H9 (cell line): ENCODE results near the gene PLCH2. TPM values are rescaled to one million over a fixed set of nuclear protein-coding genes. Genes with fewer than 3 reads are reported as not detected.

Experiments used
- DNase-seq: peaks from one replicate; pipeline ENCODE4 v3.0.0-alpha.2; 2017
- H2AFZ ChIP-seq: one replicate; pipeline ENCODE4 v1.6.1; 2013; ENCODE audit warnings: mild to moderate bottlenecking, low read length, control low read depth, moderate library complexity
- H2AK5ac ChIP-seq: 2 replicates; pipeline ENCODE4 v1.6.1; 2013; ENCODE audit warnings: low read length, control low read depth, mixed read lengths; ENCODE audit not compliant: insufficient read length
- H2BK120ac ChIP-seq: one replicate; pipeline ENCODE4 v1.6.1; 2013; ENCODE audit warnings: low read depth, mild to moderate bottlenecking, low read length, control low read depth, inconsistent platforms; ENCODE audit not compliant: poor library complexity, severe bottlenecking
- H2BK12ac ChIP-seq: 2 replicates; pipeline ENCODE4 v1.6.1; 2013; ENCODE audit warnings: low read length, control low read depth, mixed read lengths, low read depth; ENCODE audit not compliant: insufficient read length
- H2BK15ac ChIP-seq: 2 replicates; pipeline ENCODE4 v1.6.1; 2013; ENCODE audit warnings: low read depth, low read length, control low read depth
- H2BK20ac ChIP-seq: one replicate; pipeline ENCODE4 v1.6.1; 2013; ENCODE audit warnings: low read depth, mild to moderate bottlenecking, low read length, control low read depth, inconsistent platforms; ENCODE audit not compliant: poor library complexity, severe bottlenecking
- H2BK5ac ChIP-seq: 2 replicates; pipeline ENCODE4 v1.6.1; 2013; ENCODE audit warnings: low read length, control low read depth, mixed read lengths; ENCODE audit not compliant: insufficient read length
- H3K14ac ChIP-seq: 2 replicates; pipeline ENCODE4 v1.6.1; 2013; ENCODE audit warnings: low read length, control low read depth; ENCODE audit not compliant: insufficient read depth
- H3K18ac ChIP-seq: 2 replicates; pipeline ENCODE4 v1.6.1; 2013; ENCODE audit warnings: low read depth, mild to moderate bottlenecking, mixed read lengths, low read length, control low read depth; ENCODE audit not compliant: insufficient read length
- H3K23ac ChIP-seq: 2 replicates; pipeline ENCODE4 v1.6.1; 2013; ENCODE audit warnings: low read length, control low read depth, mixed read lengths, low read depth; ENCODE audit not compliant: insufficient read length
- H3K23me2 ChIP-seq: 2 replicates; pipeline ENCODE4 v1.6.1; 2013; ENCODE audit warnings: low read depth, mild to moderate bottlenecking, mixed read lengths, low read length, control low read depth; ENCODE audit not compliant: insufficient read length, poor library complexity, severe bottlenecking
- H3K27ac ChIP-seq: 2 replicates; pipeline ENCODE4 v1.5.1; 2013; ENCODE audit warnings: low read length, control low read depth, mixed read lengths, low read depth; ENCODE audit not compliant: insufficient read length
- H3K27me3 ChIP-seq: 2 replicates; pipeline ENCODE4 v1.6.1; 2013; ENCODE audit warnings: low read length, control low read depth, inconsistent platforms; ENCODE audit not compliant: insufficient read depth
- H3K4ac ChIP-seq: 2 replicates; pipeline ENCODE4 v1.6.1; 2013; ENCODE audit warnings: low read depth, mild to moderate bottlenecking, control low read depth, inconsistent platforms, low read length, moderate library complexity
- H3K4me1 ChIP-seq: 2 replicates; pipeline ENCODE4 v1.6.1; 2013; ENCODE audit warnings: low read length, control low read depth, inconsistent platforms; ENCODE audit not compliant: insufficient read depth
- H3K4me2 ChIP-seq: 2 replicates; pipeline ENCODE4 v1.6.1; 2013; ENCODE audit warnings: low read length, control low read depth, mixed read lengths; ENCODE audit not compliant: insufficient read length, insufficient read depth
- H3K56ac ChIP-seq: 2 replicates; pipeline ENCODE4 v1.6.1; 2013; ENCODE audit warnings: low read depth, mild to moderate bottlenecking, mixed read lengths, low read length, control low read depth; ENCODE audit not compliant: insufficient read length
- H3K79me1 ChIP-seq: 2 replicates; pipeline ENCODE4 v1.6.1; 2013; ENCODE audit warnings: low read depth, mild to moderate bottlenecking, moderate library complexity, low read length, control low read depth, inconsistent platforms; ENCODE audit not compliant: insufficient read depth, poor library complexity, severe bottlenecking
- H3K79me2 ChIP-seq: 2 replicates; pipeline ENCODE4 v1.6.1; 2013; ENCODE audit warnings: low read length, control low read depth, inconsistent platforms; ENCODE audit not compliant: insufficient read depth
- H3K9ac ChIP-seq: 2 replicates; pipeline ENCODE4 v1.6.1; 2013; ENCODE audit warnings: low read length, control low read depth, mixed read lengths; ENCODE audit not compliant: insufficient read length; ENCODE audit errors: extremely low read depth
- H3K9me3 ChIP-seq: one replicate; pipeline ENCODE4 v1.6.1; 2013; ENCODE audit warnings: low read depth, low read length, inconsistent platforms; ENCODE audit not compliant: control insufficient read depth
- H3T11ph ChIP-seq: one replicate; pipeline ENCODE4 v1.6.1; 2013; ENCODE audit warnings: mild to moderate bottlenecking, low read length, control low read depth, inconsistent platforms
- H4K20me1 ChIP-seq: one replicate; pipeline ENCODE4 v1.6.1; 2013; ENCODE audit not compliant: control insufficient read depth, insufficient read length, insufficient read depth
- H4K5ac ChIP-seq: 2 replicates; pipeline ENCODE4 v1.6.1; 2013; ENCODE audit warnings: low read depth, mild to moderate bottlenecking, mixed read lengths, low read length, control low read depth; ENCODE audit not compliant: insufficient read length
- H4K8ac ChIP-seq: replicated peaks from 2 replicates; pipeline ENCODE4 v1.6.1; 2013; ENCODE audit warnings: low read length, control low read depth, mixed read lengths, low read depth; ENCODE audit not compliant: insufficient read length
- H4K91ac ChIP-seq: 2 replicates; pipeline ENCODE4 v1.6.1; 2013; ENCODE audit warnings: low read depth, mild to moderate bottlenecking, moderate library complexity, mixed read lengths, low read length, control low read depth; ENCODE audit not compliant: insufficient read length
- H3K27ac Mint-ChIP-seq, 3 experiments: 2 replicates in 2 of 3; 3 replicates in 1 of 3; pipeline ENCODE4 v1.8.0; 2020 to 2021; ENCODE audit warnings: mixed read lengths in 3 of 3, mild to moderate bottlenecking in 1 of 3, moderate library complexity in 1 of 3
- H3K27me3 Mint-ChIP-seq: 2 replicates; pipeline ENCODE4 v1.8.0; 2021; ENCODE audit warnings: low read depth, mild to moderate bottlenecking, moderate library complexity, mixed read lengths
- H3K36me3 Mint-ChIP-seq, 3 experiments: 2 replicates in 2 of 3; 3 replicates in 1 of 3; pipeline ENCODE4 v1.8.0; 2020 to 2021; ENCODE audit warnings: low read depth in 3 of 3, mixed read lengths in 3 of 3; ENCODE audit not compliant: insufficient read depth in 1 of 3
- H3K4me1 Mint-ChIP-seq, 2 experiments: 2 replicates each; pipeline ENCODE4 v1.8.0; 2020; ENCODE audit warnings: mixed read lengths in 2 of 2
- H3K4me3 Mint-ChIP-seq, 2 experiments: 2 replicates in 1 of 2; 3 replicates in 1 of 2; pipeline ENCODE4 v1.8.0; 2020 to 2021; ENCODE audit warnings: mild to moderate bottlenecking in 2 of 2, mixed read lengths in 2 of 2, moderate library complexity in 1 of 2
- H3K9me3 Mint-ChIP-seq, 2 experiments: 2 replicates in 1 of 2; 3 replicates in 1 of 2; pipeline ENCODE4 v1.8.0; 2020; ENCODE audit warnings: mild to moderate bottlenecking in 2 of 2, mixed read lengths in 2 of 2, moderate library complexity in 1 of 2
- WGBS: extraction: QIAGEN DNeasy Blood & Tissue Kit; methylation state at CpG from one replicate; pipeline ENCODE4 v1.1.7; 2013; ENCODE audit warnings: missing lambda C conversion rate, low lambda C conversion rate, mixed read lengths; ENCODE audit not compliant: insufficient read length; ENCODE audit errors: extremely low coverage; 5-methylcytosine and 5-hydroxymethylcytosine counted together
- total RNA-seq: library from RNA; stranded (reverse); gene quantifications from 2 replicates; pipeline ENCODE4 v1.2.1, GENCODE V29; 2021
- TF ChIP-seq, protein P1 (sequence below): fragments of 200-600 bp; sonication (generic); conservative IDR thresholded peaks from 3 replicates; pipeline ENCODE4 v1.8.0; 2021; ENCODE audit warnings: antibody characterized with exemption, mild to moderate bottlenecking

PLCH2 gene
- total RNA-seq, 1 experiment from 2014 or later, result 0.09 TPM

DNA sequence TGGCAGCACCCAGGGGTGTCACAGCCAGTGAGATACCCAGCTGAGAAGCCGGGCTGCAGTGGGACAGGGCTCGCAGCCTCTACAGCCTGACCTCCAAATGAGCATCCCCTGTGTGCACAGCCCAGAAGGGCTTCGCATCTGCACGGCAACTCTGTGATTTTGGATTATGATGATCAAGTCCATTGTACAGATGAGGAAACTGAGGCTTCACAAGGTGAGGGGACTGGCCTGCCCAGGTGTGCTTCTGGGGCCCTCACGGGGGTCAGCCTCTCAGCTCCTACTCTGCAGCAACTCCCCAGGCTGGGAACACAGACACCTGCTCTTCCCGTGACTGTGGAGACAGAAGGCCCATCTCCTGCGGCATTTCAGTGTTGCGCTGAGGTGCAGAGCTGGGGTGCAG is 62.8 kb downstream of the PLCH2 start:
- Histone ChIP-seq H3K23ac (no peak overlapping the region), H2BK15ac (no peak overlapping the region), H2BK12ac (no peak overlapping the region), H3K4me2 (no peak overlapping the region), H3K23me2 (no peaks in the 10 kb centered on the region), H3K4me1 (no peaks in the 10 kb centered on the region), H3K9ac (no peak overlapping the region), H3K79me2 (no peaks in the 10 kb centered on the region), H2BK20ac (no peak overlapping the region), H3T11ph (no peak overlapping the region), H2AK5ac (no peak overlapping the region), H4K20me1 (peaks cover 3% of the 10 kb centered on the region), H3K27me3 (no peaks in the 10 kb centered on the region; the same call in 1 of the 2 replicates), H3K18ac (no peak overlapping the region), H3K14ac (no peak overlapping the region), H2BK120ac (no peak overlapping the region), H3K79me1 (no peaks in the 10 kb centered on the region), H4K8ac (no peak overlapping the region), H3K27ac (no peak overlapping the region), H2BK5ac (no peak overlapping the region), H3K4ac (no peak overlapping the region), H3K56ac (no peak overlapping the region), H3K9me3 (no peaks in the 10 kb centered on the region), H2AFZ (no peak overlapping the region), H4K5ac (no peak overlapping the region), H4K91ac (no peak overlapping the region)
- peaks cover 9 to 26% of the 10 kb centered on the region in 2 experiments for H3K4me1 Mint-ChIP-seq
- no peak for DNase-seq
- H3K27ac Mint-ChIP-seq, result no peak overlapping the region
- H3K36me3 Mint-ChIP-seq, result no peaks in the 10 kb centered on the region
- H3K4me3 Mint-ChIP-seq, result no peak overlapping the region
- TF ChIP-seq, protein P1, sequence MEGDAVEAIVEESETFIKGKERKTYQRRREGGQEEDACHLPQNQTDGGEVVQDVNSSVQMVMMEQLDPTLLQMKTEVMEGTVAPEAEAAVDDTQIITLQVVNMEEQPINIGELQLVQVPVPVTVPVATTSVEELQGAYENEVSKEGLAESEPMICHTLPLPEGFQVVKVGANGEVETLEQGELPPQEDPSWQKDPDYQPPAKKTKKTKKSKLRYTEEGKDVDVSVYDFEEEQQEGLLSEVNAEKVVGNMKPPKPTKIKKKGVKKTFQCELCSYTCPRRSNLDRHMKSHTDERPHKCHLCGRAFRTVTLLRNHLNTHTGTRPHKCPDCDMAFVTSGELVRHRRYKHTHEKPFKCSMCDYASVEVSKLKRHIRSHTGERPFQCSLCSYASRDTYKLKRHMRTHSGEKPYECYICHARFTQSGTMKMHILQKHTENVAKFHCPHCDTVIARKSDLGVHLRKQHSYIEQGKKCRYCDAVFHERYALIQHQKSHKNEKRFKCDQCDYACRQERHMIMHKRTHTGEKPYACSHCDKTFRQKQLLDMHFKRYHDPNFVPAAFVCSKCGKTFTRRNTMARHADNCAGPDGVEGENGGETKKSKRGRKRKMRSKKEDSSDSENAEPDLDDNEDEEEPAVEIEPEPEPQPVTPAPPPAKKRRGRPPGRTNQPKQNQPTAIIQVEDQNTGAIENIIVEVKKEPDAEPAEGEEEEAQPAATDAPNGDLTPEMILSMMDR, result no peak
- H3K27me3 Mint-ChIP-seq, result peaks cover 77% of the 10 kb centered on the region
- no CpG with 5 or more reads among the region's 8 CpGs for WGBS
- H3K9me3 Mint-ChIP-seq, result peaks cover 0 to 3% of the 10 kb centered on the region in 2 experiments; a peak in 2 of 5 replicates
